ENCODE data around the gene MYO5A.
"Not testable (repeated sequence)": the region's sequence is repeated elsewhere in the genome, so short reads cannot be mapped to it uniquely, and the experiment has no call there.

Gene MYO5A

GRCh38 chr15:52540374-52541012 lies 11.8 kb upstream of the MYO5A start:
- DNase-seq, result no peak

GRCh38 chr15:52537459-52537858 lies 8.8 kb upstream of the MYO5A start:
- DNase-seq, result no peak

- no peak for DNase-seq
Measured at GRCh38 chr15:52532427-52532826, 3.7 kb upstream of the MYO5A start.

- no peak for DNase-seq
Measured at GRCh38 chr15:52529940-52530339, 1.3 kb upstream of the MYO5A start.

- peak; percentile 21 for DNase-seq
Measured at GRCh38 chr15:52529341-52529924, 753 bp upstream of the MYO5A start.

- DNase-seq, result peak; percentile 59
Measured at GRCh38 chr15:52527911-52528563, 643 bp downstream of the MYO5A start.

- DNase-seq, result no peak
Measured at GRCh38 chr15:52527196-52527910, 1.3 kb downstream of the MYO5A start.

GRCh38 chr15:52524223-52525136 lies 4.2 kb downstream of the MYO5A start:
- DNase-seq, result no peak

- DNase-seq, result no peak
Measured at GRCh38 chr15:52523647-52524046, 5.0 kb downstream of the MYO5A start.

GRCh38 chr15:52523192-52523591 lies 5.5 kb downstream of the MYO5A start:
- DNase-seq, result no peak

- DNase-seq, result no peak
Measured at GRCh38 chr15:52521682-52522081, 7.0 kb downstream of the MYO5A start.

- no peak for DNase-seq
Measured at GRCh38 chr15:52520421-52520820, 8.3 kb downstream of the MYO5A start.

GRCh38 chr15:52518487-52519371 lies 10.0 kb downstream of the MYO5A start:
- DNase-seq, result no peak

- DNase-seq, result no peak
Measured at GRCh38 chr15:52517014-52517413, 11.7 kb downstream of the MYO5A start.

- DNase-seq, result no peak
Measured at GRCh38 chr15:52515343-52515742, 13.3 kb downstream of the MYO5A start.

GRCh38 chr15:52514482-52514881 lies 14.2 kb downstream of the MYO5A start:
- DNase-seq, result no peak

- not testable (repeated sequence) for DNase-seq
Measured at GRCh38 chr15:52512869-52513268, 15.8 kb downstream of the MYO5A start.

GRCh38 chr15:52511084-52511483 lies 17.6 kb downstream of the MYO5A start:
- DNase-seq, result no peak

- DNase-seq, result no peak
Measured at GRCh38 chr15:52509500-52510245, 19.0 kb downstream of the MYO5A start.

GRCh38 chr15:52506549-52506948 lies 22.1 kb downstream of the MYO5A start:
- DNase-seq, result no peak

- DNase-seq, result no peak
Measured at GRCh38 chr15:52505151-52505550, 23.5 kb downstream of the MYO5A start.

All from activated CD8-positive, alpha-beta memory T cell treated with anti-CD3 and anti-CD28 coated beads, Interleukin-2, amount 50 U/mL, for 4 hours (primary cell).